ENCODE results near the gene PTH. TPM values are rescaled to one million over a fixed set of nuclear protein-coding genes. Genes with fewer than 3 reads are reported as not detected.

PTH gene
- total and polyA plus RNA-seq, 4 donors = not detected

- no peaks in the 10 kb centered on the region for H3K27me3 ChIP-seq (ENCODE audit: control insufficient read depth in 4 of 4, insufficient read depth in 4 of 4, low read length in 3 of 4)
- H3K36me3 ChIP-seq (ENCODE audit: control insufficient read depth in 4 of 4, insufficient read depth in 3 of 4, low read depth in 1 of 4, low read length in 3 of 4) = no peaks in the 10 kb centered on the region
- no peak for DNase-seq (ENCODE audit: low spot score)
- peaks cover 0 to 6% (median 2%) of the 10 kb centered on the region in 4 donors for H3K4me1 ChIP-seq (ENCODE audit: control insufficient read depth in 4 of 4, insufficient read depth in 4 of 4, low read length in 3 of 4)
- no peaks in the 10 kb centered on the region for H3K9me3 ChIP-seq (ENCODE audit: control insufficient read depth in 4 of 4, low read length in 3 of 4)
- no peak overlapping the region for H3K27ac ChIP-seq (ENCODE audit: low read depth in 1 of 2, low read length in 2 of 2)
- TF ChIP-seq NR2F2 (IDR thresholded peaks at IDR 0.05) (no peak), CTCF (IDR thresholded peaks at IDR 0.05; ENCODE audit: low read depth, low read length, missing input control) (no peak), REST (IDR thresholded peaks at IDR 0.05) (no peak), HNF4G (IDR thresholded peaks at IDR 0.05) (no peak), ATF3 (IDR thresholded peaks at IDR 0.05) (no peak), RAD21 (IDR thresholded peaks at IDR 0.05) (no peak), RXRA (IDR thresholded peaks at IDR 0.05) (no peak), JUND (IDR thresholded peaks at IDR 0.05) (no peak), EGR1 (IDR thresholded peaks at IDR 0.05; ENCODE audit: low read depth in 2 of 2) (no peak), HNF4A (conservative IDR thresholded peaks at IDR 0.05) (no peak), MAX (IDR thresholded peaks at IDR 0.05) (no peak), ZBTB33 (IDR thresholded peaks at IDR 0.05) (no peak), SP1 (IDR thresholded peaks at IDR 0.05) (no peak), TAF1 (conservative IDR thresholded peaks at IDR 0.05) (no peak), FOXA1 (IDR thresholded peaks at IDR 0.05) (no peak), FOXA2 (IDR thresholded peaks at IDR 0.05) (no peak), YY1 (IDR thresholded peaks at IDR 0.05) (no peak)
- 90% methylated on average over 2 of the region's 2 CpGs for WGBS
- H3K4me3 ChIP-seq (ENCODE audit: low read depth in 1 of 3, low read length in 3 of 3) = no peak overlapping the region
- H3K9ac ChIP-seq (ENCODE audit: low read depth in 1 of 2, low read length in 2 of 2) = no peak overlapping the region
Observed at GRCh38 chr11:13445588-13445987, 50.2 kb downstream of the PTH start.

Other genes with a start within 250 kb of the PTH start
- 10 to 100 TPM in 1 of 2 donors, 1 to 10 TPM in 1; 4.7 to 39.0 TPM for gene BMAL1, start 218.2 kb downstream of the PTH start, total RNA-seq
- gene BMAL1, start 218.2 kb downstream of the PTH start, polyA plus RNA-seq = 10 to 100 TPM; 12.3 to 17.7 TPM
- gene BTBD10, start 32.8 kb downstream of the PTH start, total RNA-seq = 10 to 100 TPM; 12.6 to 12.7 TPM
- 1 to 10 TPM; 3.7 to 5.0 TPM for gene BTBD10, start 32.8 kb downstream of the PTH start, polyA plus RNA-seq
- gene FAR1, start 172.7 kb upstream of the PTH start, total RNA-seq = 10 to 100 TPM in 1 of 2 donors, 1 to 10 TPM in 1; 8.7 to 29.6 TPM
- 1 to 10 TPM; 1.7 to 2.2 TPM for gene FAR1, start 172.7 kb upstream of the PTH start, polyA plus RNA-seq

Measured in liver (tissue), 9 donors.